GM18526 (cell line): ENCODE results near the gene INO80.

Experiments
- POLR2A ChIP-seq: IDR thresholded peaks from 3 replicates; pipeline ENCODE4 v1.6.1; 2011; ENCODE audit not compliant: insufficient read length; ENCODE audit errors: extremely low read depth

The INO80 gene

GRCh38 chr15:41078125-41078524, 38.0 kb downstream of the INO80 start:
- no peak for TF ChIP-seq POLR2A

GRCh38 chr15:41073028-41073427, 43.1 kb downstream of the INO80 start:
- TF ChIP-seq POLR2A, result no peak

GRCh38 chr15:41072013-41072412, 44.1 kb downstream of the INO80 start:
- TF ChIP-seq POLR2A, result no peak

GRCh38 chr15:41066516-41066915, 49.6 kb downstream of the INO80 start:
- no peak for TF ChIP-seq POLR2A

- TF ChIP-seq POLR2A, result no peak
These were observed 54.4 kb downstream of the INO80 start for GRCh38 chr15:41061667-41062066.

GRCh38 chr15:41060505-41060904, 55.6 kb downstream of the INO80 start:
- TF ChIP-seq POLR2A, result no peak

GRCh38 chr15:41056810-41057209, 59.3 kb downstream of the INO80 start:
- no peak for TF ChIP-seq POLR2A

GRCh38 chr15:41055706-41056105, 60.4 kb downstream of the INO80 start:
- TF ChIP-seq POLR2A, result no peak

- TF ChIP-seq POLR2A, result no peak
These were observed 64.9 kb downstream of the INO80 start for GRCh38 chr15:41051139-41051538.

GRCh38 chr15:41048852-41049251, 67.2 kb downstream of the INO80 start:
- TF ChIP-seq POLR2A, result no peak

GRCh38 chr15:41048397-41048796, 67.7 kb downstream of the INO80 start:
- no peak for TF ChIP-seq POLR2A

- TF ChIP-seq POLR2A, result no peak
These were observed 68.6 kb downstream of the INO80 start for GRCh38 chr15:41047474-41047873.

GRCh38 chr15:41043276-41043951, 72.7 kb downstream of the INO80 start:
- TF ChIP-seq POLR2A, result no peak

- TF ChIP-seq POLR2A, result no peak
These were observed 73.2 kb downstream of the INO80 start for GRCh38 chr15:41042851-41043250.

- TF ChIP-seq POLR2A, result no peak
These were observed 77.0 kb downstream of the INO80 start for GRCh38 chr15:41039121-41039520.

- TF ChIP-seq POLR2A, result no peak
These were observed 84.1 kb downstream of the INO80 start for GRCh38 chr15:41032079-41032328.

- TF ChIP-seq POLR2A, result no peak
These were observed 84.6 kb downstream of the INO80 start for GRCh38 chr15:41031232-41032078.

- TF ChIP-seq POLR2A, result no peak
These were observed 87.2 kb downstream of the INO80 start for GRCh38 chr15:41028853-41029252.

GRCh38 chr15:41025393-41025792, 90.7 kb downstream of the INO80 start:
- TF ChIP-seq POLR2A, result no peak
